Tibial artery (tissue), 4 donors: Measurements from ENCODE around the gene CAMK4.

Source experiments
- DNase-seq, 2 donors: peaks; one replicate each; pipeline ENCODE4 v3.0.0-alpha.2; 2019
- H3K27ac ChIP-seq, 2 donors: fragments of 200-600 bp; sonication (generic) in 1 of 2; 1 replicate in 1 of 2; 2 replicates in 1 of 2; pipeline ENCODE4 v1.5.1; 2018 to 2019; ENCODE audit warnings: mild to moderate bottlenecking in 1 of 2
- H3K27me3 ChIP-seq, 2 donors: fragments of 200-600 bp; sonication (generic) in 1 of 2; one replicate each; pipeline versions ENCODE4 v1.5.1 to v1.6.0; 2016 to 2019
- H3K36me3 ChIP-seq, 3 donors: fragments of 200-600 bp; sonication (generic) in 2 of 3; one replicate each; pipeline ENCODE4 v1.5.1; 2016 to 2019; ENCODE audit warnings: mild to moderate bottlenecking in 2 of 3
- H3K4me1 ChIP-seq, 4 donors: fragments of 200-600 bp; sonication (generic) in 2 of 4; 1 replicate in 3 of 4; 2 replicates in 1 of 4; pipeline ENCODE4 v1.5.1; 2016 to 2019
- H3K4me3 ChIP-seq, 2 donors: fragments of 200-600 bp; sonication (generic) in 1 of 2; 1 replicate in 1 of 2; 2 replicates in 1 of 2; pipeline ENCODE4 v1.5.1; 2018 to 2019; ENCODE audit warnings: mild to moderate bottlenecking in 2 of 2
- H3K9me3 ChIP-seq, 3 donors: fragments of 200-600 bp; sonication (generic) in 1 of 3; one replicate each; pipeline ENCODE4 v1.5.1; 2016 to 2019
- CTCF ChIP-seq, 2 experiments: fragments of 200-600 bp in 1 of 2; fragments of 450-650 bp in 1 of 2; IDR thresholded peaks; one replicate each; pipeline ENCODE4 v1.5.1; 2017 to 2019; ENCODE audit warnings: antibody characterized with exemption in 2 of 2, mild to moderate bottlenecking in 1 of 2, moderate library complexity in 1 of 2
- intact Hi-C: fragments of 100-400 bp; cut with DNase I; formaldehyde crosslinking; loops from one replicate; pipeline ENCODE4 v1.15.0; 2023; ENCODE audit warnings: low total_unique reads

Gene CAMK4

GRCh38 chr5:111439473-111440075 is 215.4 kb downstream of the CAMK4 start:
- H3K36me3 ChIP-seq = no peaks in the 10 kb centered on the region
- no peak overlapping the region for H3K4me3 ChIP-seq
- no peak for TF ChIP-seq CTCF (IDR thresholded peaks at IDR 0.05)
- no peaks in the 10 kb centered on the region for H3K27me3 ChIP-seq
- no peak for DNase-seq
- H3K9me3 ChIP-seq = no peaks in the 10 kb centered on the region
- no peaks in the 10 kb centered on the region for H3K4me1 ChIP-seq
- H3K27ac ChIP-seq = no peak overlapping the region
- intact Hi-C loops = no loop called here

GRCh38 chr5:111447099-111447498 is 222.9 kb downstream of the CAMK4 start:
- no peaks in the 10 kb centered on the region for H3K4me1 ChIP-seq
- intact Hi-C loops = no loop called here

GRCh38 chr5:111447822-111448221 is 223.6 kb downstream of the CAMK4 start:
- no peak for DNase-seq
- Histone ChIP-seq H3K27ac (no peak overlapping the region), H3K27me3 (no peaks in the 10 kb centered on the region), H3K4me3 (no peak overlapping the region), H3K9me3 (no peaks in the 10 kb centered on the region), H3K4me1 (no peaks in the 10 kb centered on the region), H3K36me3 (no peaks in the 10 kb centered on the region)
- intact Hi-C loops = no loop called here
- TF ChIP-seq CTCF (IDR thresholded peaks at IDR 0.05) = no peak

More at GRCh38 chr5:111447099-111447498, 222.9 kb downstream of the CAMK4 start:
- H3K27ac ChIP-seq = no peak overlapping the region
- no peaks in the 10 kb centered on the region for H3K9me3 ChIP-seq
- no peaks in the 10 kb centered on the region for H3K27me3 ChIP-seq
- no peak for DNase-seq
- no peaks in the 10 kb centered on the region for H3K36me3 ChIP-seq
- TF ChIP-seq CTCF (IDR thresholded peaks at IDR 0.05) = no peak
- H3K4me3 ChIP-seq = no peak overlapping the region

GRCh38 chr5:111453295-111453694 is 229.1 kb downstream of the CAMK4 start:
- no peak for TF ChIP-seq CTCF (IDR thresholded peaks at IDR 0.05)
- intact Hi-C loops = no loop called here
- no peaks in the 10 kb centered on the region for H3K27me3 ChIP-seq
- no peaks in the 10 kb centered on the region for H3K36me3 ChIP-seq
- no peak overlapping the region for H3K27ac ChIP-seq
- no peak overlapping the region for H3K4me3 ChIP-seq
- DNase-seq = no peak
- H3K4me1 ChIP-seq = peaks cover 0 to 19% (median 4%) of the 10 kb centered on the region in 4 donors
- no peaks in the 10 kb centered on the region for H3K9me3 ChIP-seq

- Histone ChIP-seq H3K27ac (no peak overlapping the region), H3K36me3 (no peaks in the 10 kb centered on the region), H3K4me1 (peaks cover 0 to 19% (median 4%) of the 10 kb centered on the region in 4 donors), H3K27me3 (no peaks in the 10 kb centered on the region), H3K9me3 (no peaks in the 10 kb centered on the region), H3K4me3 (no peak overlapping the region)
- intact Hi-C loops = no loop called here
- TF ChIP-seq CTCF (IDR thresholded peaks at IDR 0.05) = no peak
- no peak for DNase-seq
Measured at GRCh38 chr5:111453747-111454146, 229.6 kb downstream of the CAMK4 start.

GRCh38 chr5:111454198-111454622 is 230.0 kb downstream of the CAMK4 start:
- intact Hi-C loops = no loop called here
- peaks cover 0 to 19% (median 4%) of the 10 kb centered on the region in 4 donors for H3K4me1 ChIP-seq
- no peak overlapping the region for H3K4me3 ChIP-seq
- H3K9me3 ChIP-seq = no peaks in the 10 kb centered on the region
- no peak for TF ChIP-seq CTCF (IDR thresholded peaks at IDR 0.05)
- no peak for DNase-seq
- H3K36me3 ChIP-seq = no peaks in the 10 kb centered on the region
- no peak overlapping the region for H3K27ac ChIP-seq
- H3K27me3 ChIP-seq = no peaks in the 10 kb centered on the region
